ENCODE results near the gene GSTM3.
A peak's percentile ranks its signal among the peaks of the same experiment; 100 is the strongest.
"Not testable (repeated sequence)": the region's sequence is repeated elsewhere in the genome, so short reads cannot be mapped to it uniquely, and the experiment has no call there.

GSTM3 gene

DNA sequence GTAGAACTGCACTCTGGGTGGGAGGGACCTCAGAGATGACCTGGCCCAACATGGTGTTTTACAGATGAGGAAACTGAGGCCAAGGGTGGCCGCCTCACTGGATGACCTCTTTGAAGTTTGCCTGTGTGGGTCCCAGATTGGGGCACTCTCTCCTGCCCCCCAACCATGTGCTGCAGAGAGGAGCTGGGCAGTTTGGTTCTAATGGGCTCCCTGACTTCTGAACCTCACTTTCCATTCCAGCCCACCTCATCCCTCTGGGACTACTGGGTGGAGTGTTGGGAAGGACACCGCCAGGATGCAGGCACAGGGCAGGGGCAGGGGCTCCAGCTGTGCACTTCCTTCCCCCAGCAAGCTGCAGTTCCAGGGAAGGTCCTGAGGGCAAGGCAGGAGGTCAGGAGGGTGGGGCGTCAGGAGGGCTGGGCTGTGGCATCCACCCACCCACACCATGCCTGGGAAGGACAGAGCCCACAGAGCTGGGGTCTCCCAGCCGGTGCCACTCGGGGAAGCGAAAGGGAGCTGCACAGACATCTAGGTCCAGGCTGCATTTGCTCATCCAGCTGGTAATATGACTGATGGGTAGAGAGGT is 33.2 kb upstream of the GSTM3 start:
- DNase-seq = no peak

DNA sequence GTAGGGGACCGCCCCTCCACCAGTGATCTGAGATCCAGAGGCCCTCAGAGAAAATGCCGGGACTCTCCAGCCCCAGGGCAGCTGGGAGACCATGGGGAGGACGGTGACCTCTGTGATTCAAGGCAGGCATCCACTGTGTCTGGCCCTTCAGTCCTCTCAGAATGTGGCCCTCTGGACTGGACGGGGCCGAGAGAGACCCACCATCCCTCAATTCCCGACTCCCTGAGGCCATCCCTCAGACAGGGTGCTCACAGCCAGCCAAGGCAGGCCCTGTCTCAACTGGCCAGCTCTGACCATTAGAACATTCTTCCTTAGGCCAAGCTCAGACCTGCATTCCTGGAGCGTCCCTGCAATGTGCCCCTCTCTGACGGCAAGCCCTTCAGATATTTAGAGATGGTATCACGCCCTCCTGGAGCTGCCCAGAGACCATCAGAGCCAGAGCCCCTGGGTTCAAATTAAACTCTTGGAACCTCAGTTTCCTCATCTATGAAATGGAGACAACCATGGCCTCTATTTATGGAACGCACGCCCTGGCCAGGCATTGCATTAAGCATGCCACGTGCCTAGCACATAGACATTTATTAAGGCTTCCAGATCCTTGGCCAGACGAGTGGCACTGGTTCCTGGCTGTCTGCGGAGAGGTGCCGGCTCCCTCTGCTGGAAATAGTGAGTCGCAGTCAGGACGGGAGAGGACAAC is 32.5 kb upstream of the GSTM3 start:
- peak; percentile 79 for DNase-seq

DNA sequence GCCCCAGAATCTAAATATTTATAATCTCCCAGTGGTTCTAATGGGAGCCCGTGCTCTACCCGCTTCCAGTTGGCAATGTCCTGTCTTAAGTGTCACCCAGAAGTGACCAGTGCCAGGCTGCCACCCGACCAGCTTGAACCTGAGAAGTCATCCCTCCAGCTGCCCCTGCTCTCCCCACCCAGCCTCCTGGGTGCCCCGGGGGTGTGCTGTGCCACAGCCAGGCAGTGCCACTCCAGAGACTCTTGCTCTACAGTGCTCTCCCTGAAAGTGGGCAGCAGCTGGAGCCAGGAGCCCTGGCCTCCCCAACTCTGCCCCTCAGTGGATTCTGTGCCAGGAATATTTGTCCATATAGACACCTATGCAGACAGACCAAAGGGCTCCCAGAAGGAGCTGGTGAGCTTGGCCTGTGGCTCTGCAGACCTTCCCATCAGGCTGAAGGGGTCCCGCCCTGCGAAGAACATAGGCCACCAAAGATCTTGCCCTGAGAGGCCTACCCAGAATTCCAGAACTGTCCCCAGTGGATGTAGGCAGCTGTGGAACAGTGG is 31.9 kb upstream of the GSTM3 start:
- DNase-seq = no peak

DNA sequence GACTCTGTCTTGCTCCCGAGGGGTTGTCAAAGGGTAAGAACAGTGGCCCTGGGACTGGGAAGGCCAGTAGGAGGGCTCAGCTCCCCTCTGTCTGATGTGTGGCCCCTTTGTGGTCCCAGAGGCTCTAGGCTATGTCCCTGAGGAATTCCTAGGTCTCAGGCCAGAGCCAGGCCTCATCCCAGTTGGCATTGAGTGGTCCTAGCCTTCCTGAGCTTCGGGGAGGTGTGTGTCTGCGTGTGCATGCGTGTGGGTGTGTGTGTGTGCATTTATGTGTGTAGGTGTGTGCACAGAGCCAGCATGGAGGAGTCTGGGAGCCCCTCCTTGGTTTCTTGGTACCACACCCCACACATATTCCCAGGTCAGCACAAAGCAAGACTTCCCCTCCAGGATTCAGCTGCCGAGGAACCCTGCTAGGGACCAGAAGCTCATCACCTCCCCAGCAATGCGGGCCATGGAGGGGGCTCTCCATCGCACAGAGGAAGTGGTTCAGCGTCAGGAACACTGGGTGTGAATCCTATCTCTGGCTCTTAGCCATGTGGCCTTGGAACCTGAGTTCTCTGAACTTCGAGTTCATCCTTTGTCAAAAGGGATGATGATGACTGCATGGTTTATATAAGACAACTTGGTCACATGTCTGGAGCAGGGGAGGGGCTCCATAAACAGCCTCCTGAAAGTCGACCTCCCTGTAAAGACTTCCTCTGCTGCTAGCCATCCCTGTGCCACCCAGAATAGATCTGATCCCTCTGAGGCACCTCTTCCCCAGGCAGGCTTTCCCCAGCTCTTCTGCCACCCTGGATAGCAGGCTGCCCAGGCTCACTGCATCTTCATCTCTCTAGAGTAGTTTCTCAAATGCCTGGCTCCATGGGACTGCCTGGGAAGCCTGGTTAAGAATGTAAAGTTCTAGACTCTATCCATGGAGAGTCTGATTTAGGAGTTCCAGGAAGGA is 31.1 kb upstream of the GSTM3 start:
- DNase-seq = no peak

DNA sequence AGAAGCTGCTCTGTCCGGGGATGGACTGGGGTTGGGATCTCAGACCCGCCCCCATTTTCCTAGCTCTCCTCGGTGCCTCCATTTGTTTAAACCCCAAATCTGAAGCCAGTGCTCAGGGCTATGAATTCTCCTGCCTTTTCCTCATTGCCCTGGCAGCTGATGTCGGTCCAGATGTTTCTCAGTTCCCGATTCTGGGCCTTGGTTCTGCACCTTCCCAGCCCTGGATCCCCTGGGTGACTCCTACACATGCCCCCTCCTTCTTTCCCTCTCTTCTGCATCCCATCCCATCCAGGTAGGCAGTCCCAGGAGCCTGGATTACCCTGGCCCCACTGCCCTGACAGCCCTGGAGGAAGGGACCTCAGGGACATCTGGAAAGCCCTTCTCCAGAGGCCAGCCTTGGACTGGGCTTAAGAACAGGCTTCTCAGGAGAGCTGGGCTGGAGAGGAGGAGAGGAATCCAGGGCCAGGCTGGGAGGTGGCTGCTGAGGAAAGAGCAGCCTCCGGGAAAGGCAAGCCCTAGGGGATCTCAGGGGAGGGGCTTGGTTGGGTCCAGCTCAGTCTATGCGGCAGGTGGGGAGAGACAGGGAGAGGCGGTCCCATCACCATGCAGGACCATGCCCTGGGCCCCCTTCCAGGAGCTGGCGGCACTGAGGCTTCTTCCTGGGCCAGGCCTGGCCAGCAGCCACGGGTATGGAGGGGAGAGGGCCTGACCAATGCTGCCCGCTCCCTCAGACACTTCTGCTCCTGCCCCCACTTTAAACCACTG is 29.7 kb upstream of the GSTM3 start:
- DNase-seq = no peak

DNA sequence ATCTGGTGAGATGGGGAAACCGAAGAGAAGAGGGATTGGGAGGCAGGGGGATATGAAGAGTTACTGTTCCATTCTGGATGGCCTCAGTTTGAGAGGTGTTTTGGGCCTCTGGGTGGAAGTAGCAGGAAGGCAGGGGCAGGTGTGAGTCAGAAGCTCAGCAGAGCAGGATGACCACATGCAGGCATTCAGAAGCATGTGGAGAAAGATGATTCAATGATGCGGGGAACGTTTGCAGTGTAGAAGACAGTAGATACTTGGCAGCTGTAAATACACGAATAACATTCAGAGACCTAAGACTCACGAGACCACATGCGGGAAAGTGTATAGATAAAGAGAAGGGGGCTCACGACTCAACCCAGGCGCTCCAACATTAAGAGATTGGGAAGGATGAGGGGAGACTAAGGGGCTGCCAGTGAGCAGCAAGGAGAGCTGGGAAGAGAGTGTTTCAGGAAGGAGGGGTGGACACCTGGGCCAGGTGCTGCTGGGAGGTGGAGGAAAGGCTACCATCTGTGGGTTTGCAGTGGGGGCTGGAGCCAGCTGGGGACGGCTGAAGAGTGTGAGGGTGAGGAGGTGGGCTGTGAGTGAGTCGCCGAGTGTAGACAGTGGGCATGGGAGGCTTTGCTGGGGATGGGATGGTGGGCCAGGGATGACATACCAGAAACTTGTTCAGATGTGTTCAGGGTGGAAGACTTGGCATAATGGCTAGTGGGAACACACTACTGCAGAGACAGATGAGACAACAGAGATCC is 28.7 kb upstream of the GSTM3 start:
- no peak for DNase-seq

DNA sequence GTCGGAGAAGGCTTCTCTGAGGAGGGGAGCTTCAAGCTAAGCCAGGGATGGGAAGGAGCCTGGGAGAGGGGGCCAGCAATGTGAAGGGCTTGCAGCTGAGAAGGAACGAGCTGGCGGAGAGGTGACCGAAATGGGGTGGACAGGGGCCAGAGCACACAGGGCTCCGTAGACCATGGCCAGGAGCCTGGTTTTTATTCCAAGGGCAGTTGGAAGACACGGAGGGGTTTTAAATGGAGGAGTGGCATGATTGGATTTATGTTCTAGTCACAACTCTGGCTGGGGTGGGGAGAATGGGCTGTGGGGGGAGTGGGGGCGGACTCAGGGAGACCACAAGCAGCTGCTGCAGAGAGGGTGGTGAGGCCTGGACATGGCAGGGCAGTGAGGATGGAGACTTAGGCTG is 28.0 kb upstream of the GSTM3 start:
- no peak for DNase-seq

DNA sequence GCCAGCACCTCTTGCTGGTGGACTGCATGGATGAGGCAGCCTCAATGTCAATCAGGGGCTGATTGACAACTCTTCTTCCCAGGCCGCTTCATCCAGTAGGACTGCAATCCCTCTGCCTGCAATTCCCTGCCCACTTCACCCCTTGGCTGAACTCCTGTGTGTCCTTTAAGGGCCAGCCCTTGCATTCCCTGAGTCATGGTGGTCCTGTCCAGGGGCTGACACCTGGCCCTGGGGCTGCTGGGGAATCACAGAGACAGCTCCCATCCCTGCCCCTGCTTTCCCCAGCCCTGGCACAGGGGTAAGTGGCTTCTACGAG is 27.5 kb upstream of the GSTM3 start:
- no peak for DNase-seq

DNA sequence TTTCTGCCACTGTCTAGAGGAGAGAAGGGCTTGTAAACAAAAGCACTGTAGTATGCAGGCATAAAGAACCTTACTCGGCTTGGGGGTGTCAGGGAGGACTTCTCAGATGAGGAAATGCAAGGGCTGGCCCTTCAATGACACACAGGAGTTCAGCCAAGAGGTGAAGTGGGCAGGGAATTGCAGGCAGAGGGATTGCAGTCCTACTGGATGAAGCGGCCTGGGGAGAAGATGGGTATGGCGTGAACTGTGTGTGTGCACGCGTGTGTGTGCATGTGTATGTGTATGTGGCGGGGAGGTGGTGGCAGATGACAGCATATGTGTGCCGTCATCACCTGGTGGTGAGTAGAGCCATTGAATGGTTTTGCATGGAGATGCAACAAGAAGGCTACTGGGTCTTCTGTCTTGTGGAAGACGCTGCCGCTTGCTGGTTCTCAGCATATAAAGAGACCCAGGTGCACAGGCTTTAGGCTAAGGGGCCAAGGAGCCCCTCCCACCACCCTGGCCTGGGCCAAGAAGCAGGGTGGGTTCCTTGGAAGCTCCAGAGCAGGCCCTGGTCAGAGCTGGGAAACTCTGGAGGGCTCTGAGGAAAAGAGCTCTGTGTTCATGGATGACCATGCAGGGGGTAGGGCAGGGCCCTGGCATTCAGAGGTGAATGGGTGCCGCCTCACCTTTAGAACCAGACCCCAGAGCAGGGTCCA is 26.9 kb upstream of the GSTM3 start:
- DNase-seq = no peak

DNA sequence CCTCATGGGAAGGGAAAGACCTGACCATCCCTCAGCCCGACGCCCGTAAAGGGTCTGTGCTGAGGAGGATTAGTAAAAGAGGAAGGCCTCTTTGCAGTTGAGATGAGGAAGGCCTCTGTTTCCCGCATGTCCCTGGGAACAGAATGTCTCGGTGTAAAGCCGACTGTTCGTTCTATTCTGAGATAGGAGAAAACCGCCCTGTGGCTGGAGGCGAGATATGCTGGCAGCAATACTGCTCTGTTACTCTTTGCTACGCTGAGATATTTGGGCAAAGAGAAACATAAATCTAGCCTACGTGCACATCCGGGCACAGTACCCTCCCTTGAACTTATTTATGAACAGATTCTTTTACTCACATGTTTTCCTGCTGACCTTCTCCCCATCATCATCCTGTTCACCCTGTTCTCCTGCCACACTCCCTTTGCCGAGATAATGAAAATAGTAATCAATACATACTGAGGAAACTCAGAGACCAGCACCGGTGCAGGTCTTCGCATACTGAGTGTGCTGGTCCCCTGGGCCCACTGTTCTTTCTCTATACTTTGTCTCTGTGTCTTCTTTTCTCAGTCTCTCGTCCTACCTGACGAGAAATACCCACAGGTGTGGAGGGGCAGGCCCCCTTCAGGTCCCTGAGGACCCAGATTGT is 26.3 kb upstream of the GSTM3 start:
- not testable (repeated sequence) for DNase-seq

DNA sequence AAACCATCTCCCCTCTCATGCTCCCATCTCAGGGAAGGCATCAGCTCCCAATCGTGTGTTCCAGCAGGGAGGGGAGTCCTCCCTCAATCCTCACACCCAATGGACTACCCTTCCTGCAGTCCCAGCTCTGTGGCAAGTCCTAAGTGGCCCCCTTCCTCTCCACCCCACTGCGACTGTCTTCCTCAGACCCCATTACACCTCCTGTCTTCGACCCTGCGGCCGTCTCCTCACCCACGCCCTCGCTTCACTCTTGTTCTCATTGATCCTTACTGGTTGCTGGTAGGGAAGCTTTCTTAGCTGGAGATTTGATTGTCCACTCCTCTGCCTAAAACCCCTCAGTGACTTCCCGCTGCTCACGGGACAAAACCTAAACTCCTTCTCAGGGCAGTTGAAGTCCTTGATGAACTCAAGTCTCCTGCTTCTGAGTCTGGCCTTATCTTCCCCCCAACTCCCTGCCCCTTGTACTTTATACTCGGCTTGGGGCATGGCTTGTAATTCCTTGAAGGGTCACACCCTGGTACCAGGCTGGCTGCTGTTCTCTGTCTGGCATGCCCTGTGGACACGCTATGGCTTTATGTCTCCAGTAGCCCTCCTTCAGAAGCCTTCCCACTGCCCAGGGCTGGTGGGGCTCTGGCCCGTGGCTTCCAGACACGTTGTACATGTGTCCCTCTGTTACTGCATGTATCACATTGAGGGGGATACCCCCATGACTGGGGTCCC is 25.2 kb upstream of the GSTM3 start:
- no peak for DNase-seq

DNA sequence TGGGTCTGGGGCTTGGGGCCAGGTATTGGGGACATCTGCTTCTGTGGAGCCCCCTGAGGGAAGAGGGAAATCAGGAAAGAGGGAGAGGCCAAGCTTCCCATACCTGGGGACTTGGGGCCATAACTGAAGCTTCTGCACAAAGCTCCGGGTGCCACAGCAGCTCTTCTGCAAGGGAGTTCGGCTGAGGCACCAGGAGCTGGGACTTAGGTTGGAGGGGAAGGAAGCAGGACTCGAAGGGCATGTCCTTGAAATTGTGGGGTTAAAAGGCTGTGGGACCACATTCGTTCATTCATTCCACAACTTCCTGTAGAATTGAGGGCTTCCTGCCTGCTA is 24.6 kb upstream of the GSTM3 start:
- no peak for DNase-seq

DNA sequence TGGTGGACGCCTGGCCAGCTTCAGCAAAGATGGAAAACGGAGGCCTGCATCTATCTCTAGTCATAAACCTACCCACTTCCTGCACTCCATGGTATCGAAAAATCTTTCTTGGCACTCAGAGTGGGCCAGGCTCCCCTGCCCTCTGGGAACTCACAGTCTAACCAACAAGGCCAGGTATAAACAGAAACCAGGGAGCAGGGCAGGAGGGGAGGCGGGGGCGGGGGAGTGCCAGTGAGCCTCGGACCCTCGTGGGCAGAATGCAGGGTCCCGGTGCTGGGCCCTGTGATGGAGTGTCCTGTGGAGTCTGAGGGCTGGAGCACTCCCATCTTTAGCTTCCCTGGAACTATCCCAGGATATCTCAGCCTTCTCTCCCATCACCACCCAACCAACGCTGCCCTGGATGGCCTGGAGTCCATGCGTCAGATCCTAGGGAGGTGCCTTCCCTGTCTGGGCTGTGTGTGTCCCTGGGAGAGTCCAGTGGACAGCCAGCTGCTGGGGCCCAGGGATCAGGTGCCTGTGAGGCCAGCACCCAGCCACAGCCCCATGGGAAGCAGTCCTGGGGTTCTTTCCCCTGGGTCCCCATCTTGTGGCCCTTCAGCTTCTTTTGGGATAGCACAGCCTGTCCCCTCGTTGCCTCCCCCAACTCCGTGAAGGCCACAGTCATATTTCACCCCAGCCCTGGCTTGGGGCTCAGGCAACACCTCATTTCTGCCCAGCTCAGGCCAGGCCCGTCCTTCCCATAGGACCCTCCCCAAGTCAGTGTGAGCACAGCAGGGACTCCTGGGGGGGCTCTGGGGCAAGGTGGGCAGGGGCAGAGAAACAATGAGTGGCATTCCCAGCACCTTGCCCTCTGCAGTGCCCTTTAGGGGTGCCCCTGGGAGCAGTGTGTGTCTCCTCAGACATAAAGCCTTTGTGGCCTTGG is 24.0 kb upstream of the GSTM3 start:
- no peak for DNase-seq

DNA sequence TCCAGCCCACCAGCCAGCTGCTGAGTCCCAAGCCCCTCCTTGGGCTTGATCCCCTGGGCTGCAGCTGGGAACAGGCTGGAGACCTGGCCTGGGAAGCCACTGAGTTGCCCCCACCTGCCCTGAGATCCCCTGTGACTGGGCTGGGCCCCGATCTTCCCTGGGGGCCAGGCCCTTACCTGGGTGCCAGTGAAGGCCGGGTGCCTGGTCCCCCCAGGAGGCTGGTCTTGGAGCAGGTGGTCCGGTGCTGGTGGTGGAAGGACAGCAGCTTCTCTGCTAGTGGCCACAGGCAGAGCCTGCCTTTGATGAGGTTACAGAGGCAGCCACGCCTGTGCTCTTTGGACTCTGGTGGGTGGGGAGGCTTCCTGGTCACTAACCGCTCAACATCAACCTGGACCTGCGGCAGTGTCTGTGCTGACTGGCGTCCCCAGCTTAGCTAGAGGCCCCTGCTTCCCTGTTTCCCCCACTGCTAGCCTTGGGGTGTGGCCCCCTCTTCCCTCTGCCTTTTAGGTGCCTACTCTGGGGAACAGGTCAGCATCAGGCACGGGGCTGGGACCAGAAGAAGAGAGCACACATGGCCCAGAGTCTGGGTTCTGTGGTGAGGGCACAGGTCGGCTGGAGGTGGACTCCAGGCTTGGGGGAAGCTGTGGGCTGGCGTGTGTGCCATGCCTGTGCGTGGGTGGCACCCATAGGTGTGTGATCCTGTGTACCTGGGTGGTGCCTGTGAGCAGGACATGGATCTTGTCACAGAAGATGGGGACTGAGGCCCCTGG is 23.0 kb upstream of the GSTM3 start, which contains the start of gene EPS8L3:
TSS of gene EPS8L3 (minus strand) at position 278 of the 770 bp plus-strand sequence. CDS start 2,174 bp downstream, outside the sequence.
- DNase-seq = no peak

DNA sequence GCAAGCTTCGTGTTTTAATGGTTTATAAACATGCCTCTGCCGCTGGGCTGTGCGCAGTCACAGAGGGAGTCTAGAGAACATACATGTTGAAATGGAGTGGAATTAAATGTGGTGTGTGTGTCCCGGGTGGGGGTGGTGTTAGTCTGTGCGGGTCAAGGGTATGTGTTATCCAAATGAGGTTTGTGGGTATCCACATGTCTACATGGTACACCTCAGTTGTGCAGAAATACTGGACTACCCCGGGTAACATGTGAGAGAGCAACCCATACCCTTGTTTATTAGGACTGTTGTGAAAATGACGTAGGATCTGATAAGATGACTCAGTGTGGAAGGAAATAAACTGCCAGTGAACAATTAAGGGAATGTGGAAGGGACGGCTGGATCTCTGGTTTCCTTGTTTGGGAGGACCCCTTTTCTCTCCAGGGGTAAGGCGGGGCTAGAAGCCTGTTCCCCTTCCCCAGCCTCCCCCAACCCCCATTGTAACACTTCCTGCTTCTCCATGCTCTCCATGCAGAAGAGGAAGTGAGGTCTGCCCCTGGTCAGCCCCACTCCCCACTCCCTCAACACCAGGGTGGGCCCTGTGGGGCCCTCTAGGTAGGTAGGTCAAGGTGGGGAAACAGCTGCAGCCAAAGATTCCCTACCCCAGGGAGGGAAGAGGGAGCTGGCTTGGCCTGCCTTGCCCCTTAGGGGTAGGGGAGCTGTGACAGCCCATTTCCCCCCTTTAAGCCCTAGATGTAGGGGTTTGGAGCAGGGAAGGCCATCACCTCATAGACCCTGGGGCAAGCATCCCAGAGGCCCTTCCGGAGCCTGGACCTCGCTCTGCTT is 22.2 kb upstream of the GSTM3 start:
- no peak for DNase-seq

DNA sequence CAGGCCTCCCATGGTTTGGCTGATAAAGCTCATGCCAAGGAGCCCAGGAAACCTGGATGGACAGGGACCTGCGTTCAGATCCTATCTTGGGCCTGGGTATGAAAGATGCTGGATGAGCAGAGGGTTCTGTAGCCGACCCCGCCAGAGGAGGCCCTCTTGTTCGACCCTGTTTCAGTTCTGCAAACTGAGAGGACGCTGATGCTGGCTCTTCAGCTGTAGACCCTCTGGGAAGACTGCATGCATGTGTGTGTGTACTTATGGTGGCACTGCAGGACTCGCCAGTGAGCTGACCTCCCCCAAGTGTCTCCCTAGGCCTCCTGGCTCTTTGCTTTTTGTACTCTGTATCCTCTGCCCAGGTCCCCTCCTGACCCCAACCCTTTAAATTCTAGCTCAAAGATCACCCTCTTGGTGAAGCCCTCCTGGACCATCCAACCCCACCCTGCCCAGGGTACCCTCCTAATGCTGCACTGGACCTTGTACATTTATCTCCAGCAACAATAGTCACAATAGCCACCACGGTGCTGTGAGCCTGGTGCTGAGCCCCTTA is 21.3 kb upstream of the GSTM3 start:
- DNase-seq = no peak

Data from activated CD4-positive, alpha-beta T cell treated with anti-CD3 and anti-CD28 coated beads for 48 hours (primary cell).